ENCODE results near the gene LY6G6D. TPM values are rescaled to one million over a fixed set of nuclear protein-coding genes. Genes with fewer than 3 reads are reported as not detected.

The LY6G6D gene
- total and polyA plus RNA-seq, 2 of the 13 experiments (the other 11 are each of a cell fraction or from before 2014, with no cell fraction given): not detected

DNA sequence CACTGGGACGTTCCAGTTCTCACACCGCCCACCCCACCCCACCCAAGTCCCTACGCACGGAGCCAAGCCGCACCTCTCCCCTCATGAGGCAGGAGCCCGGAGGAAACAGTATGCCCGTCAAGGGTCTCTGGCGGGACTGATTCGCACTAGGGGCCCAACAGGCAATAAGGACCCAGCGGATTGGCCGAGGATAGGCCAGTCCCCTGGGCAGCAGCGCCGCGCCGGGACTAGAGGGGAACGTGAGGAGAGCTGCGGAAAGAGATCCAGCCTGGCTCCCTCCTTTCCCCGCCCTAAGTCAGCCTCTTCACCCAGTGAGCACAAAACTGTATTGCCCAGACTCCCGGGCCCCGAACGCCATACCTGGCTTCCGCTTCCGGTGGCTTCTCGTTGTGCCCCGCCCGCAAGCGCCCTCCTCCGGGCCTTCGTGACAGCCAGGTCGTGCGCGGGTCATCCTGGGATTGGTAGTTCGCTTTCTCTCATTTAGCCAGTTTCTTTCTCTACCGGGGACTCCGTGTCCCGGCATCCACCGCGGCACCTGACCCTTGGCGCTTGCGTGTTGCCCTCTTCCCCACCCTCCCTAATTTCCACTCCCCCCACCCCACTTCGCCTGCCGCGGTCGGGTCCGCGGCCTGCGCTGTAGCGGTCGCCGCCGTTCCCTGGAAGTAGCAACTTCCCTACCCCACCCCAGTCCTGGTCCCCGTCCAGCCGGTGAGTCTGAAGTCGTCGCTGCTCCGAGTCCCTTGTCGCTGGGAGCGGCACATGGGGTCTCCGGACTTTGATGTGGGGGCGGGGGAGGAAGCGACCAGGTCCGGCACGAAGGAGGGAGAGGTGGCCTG lies 49.4 kb upstream of the LY6G6D start, which contains the start of gene CSNK2B (continued):
- TF ChIP-seq, protein P1, sequence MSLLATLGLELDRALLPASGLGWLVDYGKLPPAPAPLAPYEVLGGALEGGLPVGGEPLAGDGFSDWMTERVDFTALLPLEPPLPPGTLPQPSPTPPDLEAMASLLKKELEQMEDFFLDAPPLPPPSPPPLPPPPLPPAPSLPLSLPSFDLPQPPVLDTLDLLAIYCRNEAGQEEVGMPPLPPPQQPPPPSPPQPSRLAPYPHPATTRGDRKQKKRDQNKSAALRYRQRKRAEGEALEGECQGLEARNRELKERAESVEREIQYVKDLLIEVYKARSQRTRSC (CRISPR knock-in tag; IDR thresholded peaks at IDR 0.05; ENCODE audit: low read depth): no peak
- TF ChIP-seq SMARCC2 (IDR thresholded peaks at IDR 0.05) (no peak), MBNL3 (CRISPR knock-in tag; conservative IDR thresholded peaks at IDR 0.05) (no peak), ASH2L (IDR thresholded peaks at IDR 0.05; ENCODE audit: insufficient read length, low read depth, low read length) (peak; percentile 87), MEIS1 (CRISPR knock-in tag; IDR thresholded peaks at IDR 0.05; ENCODE audit: borderline replicate concordance) (peak; percentile 73; the same call in 1 of the 2 replicates), ZNF225 (CRISPR knock-in tag; IDR thresholded peaks at IDR 0.05) (no peak; the same call in 1 of the 2 replicates), EZH2 (conservative IDR thresholded peaks at IDR 0.05; ENCODE audit: low read depth, low read length) (no peak), KLF12 (CRISPR knock-in tag; IDR thresholded peaks at IDR 0.05; ENCODE audit: borderline replicate concordance) (peak; percentile 67; the same call in 1 of the 2 replicates), ZBTB38 (CRISPR knock-in tag; IDR thresholded peaks at IDR 0.05) (no peak)
- TF ChIP-seq, protein P2, sequence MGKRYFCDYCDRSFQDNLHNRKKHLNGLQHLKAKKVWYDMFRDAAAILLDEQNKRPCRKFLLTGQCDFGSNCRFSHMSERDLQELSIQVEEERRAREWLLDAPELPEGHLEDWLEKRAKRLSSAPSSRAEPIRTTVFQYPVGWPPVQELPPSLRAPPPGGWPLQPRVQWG (CRISPR knock-in tag; IDR thresholded peaks at IDR 0.05; ENCODE audit: borderline replicate concordance, low read depth): no peak
- TF ChIP-seq, protein P3, sequence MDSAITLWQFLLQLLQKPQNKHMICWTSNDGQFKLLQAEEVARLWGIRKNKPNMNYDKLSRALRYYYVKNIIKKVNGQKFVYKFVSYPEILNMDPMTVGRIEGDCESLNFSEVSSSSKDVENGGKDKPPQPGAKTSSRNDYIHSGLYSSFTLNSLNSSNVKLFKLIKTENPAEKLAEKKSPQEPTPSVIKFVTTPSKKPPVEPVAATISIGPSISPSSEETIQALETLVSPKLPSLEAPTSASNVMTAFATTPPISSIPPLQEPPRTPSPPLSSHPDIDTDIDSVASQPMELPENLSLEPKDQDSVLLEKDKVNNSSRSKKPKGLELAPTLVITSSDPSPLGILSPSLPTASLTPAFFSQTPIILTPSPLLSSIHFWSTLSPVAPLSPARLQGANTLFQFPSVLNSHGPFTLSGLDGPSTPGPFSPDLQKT (CRISPR knock-in tag; IDR thresholded peaks at IDR 0.05; ENCODE audit: borderline replicate concordance): peak; percentile 91
- TF ChIP-seq, protein P4, sequence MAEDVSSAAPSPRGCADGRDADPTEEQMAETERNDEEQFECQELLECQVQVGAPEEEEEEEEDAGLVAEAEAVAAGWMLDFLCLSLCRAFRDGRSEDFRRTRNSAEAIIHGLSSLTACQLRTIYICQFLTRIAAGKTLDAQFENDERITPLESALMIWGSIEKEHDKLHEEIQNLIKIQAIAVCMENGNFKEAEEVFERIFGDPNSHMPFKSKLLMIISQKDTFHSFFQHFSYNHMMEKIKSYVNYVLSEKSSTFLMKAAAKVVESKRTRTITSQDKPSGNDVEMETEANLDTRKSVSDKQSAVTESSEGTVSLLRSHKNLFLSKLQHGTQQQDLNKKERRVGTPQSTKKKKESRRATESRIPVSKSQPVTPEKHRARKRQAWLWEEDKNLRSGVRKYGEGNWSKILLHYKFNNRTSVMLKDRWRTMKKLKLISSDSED (CRISPR knock-in tag; IDR thresholded peaks at IDR 0.05): no peak
- TF ChIP-seq, protein P5, sequence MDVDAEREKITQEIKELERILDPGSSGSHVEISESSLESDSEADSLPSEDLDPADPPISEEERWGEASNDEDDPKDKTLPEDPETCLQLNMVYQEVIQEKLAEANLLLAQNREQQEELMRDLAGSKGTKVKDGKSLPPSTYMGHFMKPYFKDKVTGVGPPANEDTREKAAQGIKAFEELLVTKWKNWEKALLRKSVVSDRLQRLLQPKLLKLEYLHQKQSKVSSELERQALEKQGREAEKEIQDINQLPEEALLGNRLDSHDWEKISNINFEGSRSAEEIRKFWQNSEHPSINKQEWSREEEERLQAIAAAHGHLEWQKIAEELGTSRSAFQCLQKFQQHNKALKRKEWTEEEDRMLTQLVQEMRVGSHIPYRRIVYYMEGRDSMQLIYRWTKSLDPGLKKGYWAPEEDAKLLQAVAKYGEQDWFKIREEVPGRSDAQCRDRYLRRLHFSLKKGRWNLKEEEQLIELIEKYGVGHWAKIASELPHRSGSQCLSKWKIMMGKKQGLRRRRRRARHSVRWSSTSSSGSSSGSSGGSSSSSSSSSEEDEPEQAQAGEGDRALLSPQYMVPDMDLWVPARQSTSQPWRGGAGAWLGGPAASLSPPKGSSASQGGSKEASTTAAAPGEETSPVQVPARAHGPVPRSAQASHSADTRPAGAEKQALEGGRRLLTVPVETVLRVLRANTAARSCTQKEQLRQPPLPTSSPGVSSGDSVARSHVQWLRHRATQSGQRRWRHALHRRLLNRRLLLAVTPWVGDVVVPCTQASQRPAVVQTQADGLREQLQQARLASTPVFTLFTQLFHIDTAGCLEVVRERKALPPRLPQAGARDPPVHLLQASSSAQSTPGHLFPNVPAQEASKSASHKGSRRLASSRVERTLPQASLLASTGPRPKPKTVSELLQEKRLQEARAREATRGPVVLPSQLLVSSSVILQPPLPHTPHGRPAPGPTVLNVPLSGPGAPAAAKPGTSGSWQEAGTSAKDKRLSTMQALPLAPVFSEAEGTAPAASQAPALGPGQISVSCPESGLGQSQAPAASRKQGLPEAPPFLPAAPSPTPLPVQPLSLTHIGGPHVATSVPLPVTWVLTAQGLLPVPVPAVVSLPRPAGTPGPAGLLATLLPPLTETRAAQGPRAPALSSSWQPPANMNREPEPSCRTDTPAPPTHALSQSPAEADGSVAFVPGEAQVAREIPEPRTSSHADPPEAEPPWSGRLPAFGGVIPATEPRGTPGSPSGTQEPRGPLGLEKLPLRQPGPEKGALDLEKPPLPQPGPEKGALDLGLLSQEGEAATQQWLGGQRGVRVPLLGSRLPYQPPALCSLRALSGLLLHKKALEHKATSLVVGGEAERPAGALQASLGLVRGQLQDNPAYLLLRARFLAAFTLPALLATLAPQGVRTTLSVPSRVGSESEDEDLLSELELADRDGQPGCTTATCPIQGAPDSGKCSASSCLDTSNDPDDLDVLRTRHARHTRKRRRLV (CRISPR knock-in tag; IDR thresholded peaks at IDR 0.05): peak; percentile 61; the same call in 1 of the 2 replicates
- TF ChIP-seq, protein P6, sequence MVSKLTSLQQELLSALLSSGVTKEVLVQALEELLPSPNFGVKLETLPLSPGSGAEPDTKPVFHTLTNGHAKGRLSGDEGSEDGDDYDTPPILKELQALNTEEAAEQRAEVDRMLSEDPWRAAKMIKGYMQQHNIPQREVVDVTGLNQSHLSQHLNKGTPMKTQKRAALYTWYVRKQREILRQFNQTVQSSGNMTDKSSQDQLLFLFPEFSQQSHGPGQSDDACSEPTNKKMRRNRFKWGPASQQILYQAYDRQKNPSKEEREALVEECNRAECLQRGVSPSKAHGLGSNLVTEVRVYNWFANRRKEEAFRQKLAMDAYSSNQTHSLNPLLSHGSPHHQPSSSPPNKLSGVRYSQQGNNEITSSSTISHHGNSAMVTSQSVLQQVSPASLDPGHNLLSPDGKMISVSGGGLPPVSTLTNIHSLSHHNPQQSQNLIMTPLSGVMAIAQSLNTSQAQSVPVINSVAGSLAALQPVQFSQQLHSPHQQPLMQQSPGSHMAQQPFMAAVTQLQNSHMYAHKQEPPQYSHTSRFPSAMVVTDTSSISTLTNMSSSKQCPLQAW (CRISPR knock-in tag; IDR thresholded peaks at IDR 0.05): peak; percentile 76
- TF ChIP-seq, protein P7, sequence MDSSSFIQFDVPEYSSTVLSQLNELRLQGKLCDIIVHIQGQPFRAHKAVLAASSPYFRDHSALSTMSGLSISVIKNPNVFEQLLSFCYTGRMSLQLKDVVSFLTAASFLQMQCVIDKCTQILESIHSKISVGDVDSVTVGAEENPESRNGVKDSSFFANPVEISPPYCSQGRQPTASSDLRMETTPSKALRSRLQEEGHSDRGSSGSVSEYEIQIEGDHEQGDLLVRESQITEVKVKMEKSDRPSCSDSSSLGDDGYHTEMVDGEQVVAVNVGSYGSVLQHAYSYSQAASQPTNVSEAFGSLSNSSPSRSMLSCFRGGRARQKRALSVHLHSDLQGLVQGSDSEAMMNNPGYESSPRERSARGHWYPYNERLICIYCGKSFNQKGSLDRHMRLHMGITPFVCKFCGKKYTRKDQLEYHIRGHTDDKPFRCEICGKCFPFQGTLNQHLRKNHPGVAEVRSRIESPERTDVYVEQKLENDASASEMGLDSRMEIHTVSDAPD (CRISPR knock-in tag; IDR thresholded peaks at IDR 0.05): peak; percentile 73; the same call in 1 of the 2 replicates

Data from HepG2 (cell line).